Breast epithelium (tissue), 4 donors: ENCODE measurements around the gene PCGF1. TPM values are rescaled to one million over a fixed set of nuclear protein-coding genes. Genes with fewer than 3 reads are reported as not detected.

Source experiments
- DNase-seq, 2 donors: peaks; one replicate each; pipeline ENCODE4 v3.0.0-alpha.2; 2019; ENCODE audit warnings: low spot score in 2 of 2
- H3K27ac ChIP-seq, 2 donors: fragments of 200-600 bp; sonication (generic) in 1 of 2; one replicate each; pipeline ENCODE4 v1.5.1; 2016 to 2019; ENCODE audit warnings: mild to moderate bottlenecking in 1 of 2
- H3K27me3 ChIP-seq, 2 donors: fragments of 200-600 bp; sonication (generic) in 1 of 2; one replicate each; pipeline versions ENCODE4 v1.5.1 to v1.6.0; 2017 to 2019; ENCODE audit warnings: control low read depth in 1 of 2, mild to moderate bottlenecking in 1 of 2
- H3K36me3 ChIP-seq: fragments of 200-600 bp; one replicate; pipeline ENCODE4 v1.5.1; 2019
- H3K4me1 ChIP-seq, 2 donors: fragments of 200-600 bp; sonication (generic); one replicate each; pipeline ENCODE4 v1.5.1; 2016 to 2019; ENCODE audit warnings: control low read depth in 1 of 2
- H3K4me3 ChIP-seq, 3 donors: fragments of 200-600 bp; sonication (generic); 1 replicate in 2 of 3; 2 replicates in 1 of 3; pipeline ENCODE4 v1.5.1; 2016 to 2019; ENCODE audit warnings: mild to moderate bottlenecking in 3 of 3, moderate library complexity in 2 of 3
- H3K9me3 ChIP-seq, 2 donors: fragments of 200-600 bp; sonication (generic) in 1 of 2; one replicate each; pipeline ENCODE4 v1.5.1; 2016 to 2019; ENCODE audit warnings: control low read depth in 1 of 2
- CTCF ChIP-seq, 3 donors: fragments of 450-650 bp; IDR thresholded peaks; one replicate each; pipeline ENCODE4 v1.5.1; 2016 to 2017; ENCODE audit warnings: antibody characterized with exemption in 3 of 3, mild to moderate bottlenecking in 3 of 3, moderate library complexity in 3 of 3
- POLR2A ChIP-seq: fragments of 450-650 bp; IDR thresholded peaks from one replicate; pipeline ENCODE4 v1.6.1; 2016; ENCODE audit warnings: antibody characterized with exemption, mild to moderate bottlenecking, moderate library complexity
- POLR2AphosphoS5 ChIP-seq, 3 donors: sonication (generic); formaldehyde crosslinking; IDR thresholded peaks; one replicate each; pipeline ENCODE4 v1.6.1; 2017; ENCODE audit warnings: antibody characterized with exemption in 3 of 3
- intact Hi-C: fragments of 100-400 bp; cut with DNase I; formaldehyde crosslinking; loops from one replicate; pipeline ENCODE4 v1.15.1; 2023; ENCODE audit warnings: low total_unique reads
- total RNA-seq, 3 donors: library from RNA; depleted of rRNA; stranded (reverse); fragments of >200 nt; gene quantifications; one replicate each; pipeline ENCODE4 v1.1.0, GENCODE V29; 2016

The PCGF1 gene
- total RNA-seq, 3 donors from 2014 or later: 18.3 to 20.3 (median 19.8) TPM

- intact Hi-C loops: no loop called here
- Histone ChIP-seq H3K9me3 (no peaks in the 10 kb centered on the region), H3K36me3 (no peaks in the 10 kb centered on the region), H3K4me1 (peaks cover 0 to 18% of the 10 kb centered on the region in 2 donors), H3K4me3 (no peak overlapping the region), H3K27me3 (no peaks in the 10 kb centered on the region), H3K27ac (no peak overlapping the region)
- TF ChIP-seq POLR2AphosphoS5 (IDR thresholded peaks at IDR 0.05) (no peak), POLR2A (no peak), CTCF (IDR thresholded peaks at IDR 0.05) (no peak)
- no peak for DNase-seq
Measured at GRCh38 chr2:74526649-74527230, 19.2 kb upstream of the PCGF1 start.

GRCh38 chr2:74525717-74526648 lies 18.5 kb upstream of the PCGF1 start, which contains the start of gene DQX1:
Gene DQX1 (minus strand): TSS chr2:74526231. CDS start chr2:74525729, 502 bp downstream.
- Histone ChIP-seq H3K27ac (no peak within 1 kb of the TSS), H3K36me3 (no peaks in the 10 kb centered on the region), H3K9me3 (no peaks in the 10 kb centered on the region), H3K4me3 (no peak within 1 kb of the TSS), H3K27me3 (peaks cover 0 to 2% of the 10 kb centered on the region in 2 donors), H3K4me1 (peaks cover 0 to 12% of the 10 kb centered on the region in 2 donors)
- TF ChIP-seq POLR2A (no peak), POLR2AphosphoS5 (IDR thresholded peaks at IDR 0.05) (no peak), CTCF (IDR thresholded peaks at IDR 0.05) (no peak)
- DNase-seq: no peak
- intact Hi-C loops: no loop called here

- H3K4me1 ChIP-seq: peaks cover 0 to 8% of the 10 kb centered on the region in 2 donors
- TF ChIP-seq CTCF (IDR thresholded peaks at IDR 0.05) (no peak), POLR2A (no peak), POLR2AphosphoS5 (IDR thresholded peaks at IDR 0.05) (no peak)
- no peaks in the 10 kb centered on the region for H3K36me3 ChIP-seq
- no peak overlapping the region for H3K4me3 ChIP-seq
- H3K27me3 ChIP-seq: peaks cover 0 to 4% of the 10 kb centered on the region in 2 donors
- no peak for DNase-seq
- intact Hi-C loops: no loop called here
- no peaks in the 10 kb centered on the region for H3K9me3 ChIP-seq
- no peak overlapping the region for H3K27ac ChIP-seq
Measured at GRCh38 chr2:74524955-74525716, 17.6 kb upstream of the PCGF1 start.

- Histone ChIP-seq H3K27ac (no peak overlapping the region), H3K4me1 (peaks cover 0 to 8% of the 10 kb centered on the region in 2 donors), H3K4me3 (no peak overlapping the region), H3K36me3 (no peaks in the 10 kb centered on the region), H3K27me3 (peaks cover 0 to 15% of the 10 kb centered on the region in 2 donors), H3K9me3 (no peaks in the 10 kb centered on the region)
- no peak for DNase-seq
- TF ChIP-seq POLR2A (no peak), CTCF (IDR thresholded peaks at IDR 0.05) (no peak), POLR2AphosphoS5 (IDR thresholded peaks at IDR 0.05) (no peak)
- intact Hi-C loops: no loop called here
Measured at GRCh38 chr2:74524005-74524404, 16.5 kb upstream of the PCGF1 start.
